ENCODE measurements around the gene DRD2. TPM values are rescaled to one million over a fixed set of nuclear protein-coding genes. Genes with fewer than 3 reads are reported as not detected.

Gene DRD2
- total and polyA plus RNA-seq, 7 donors, result 0.03 to 0.24 (median 0.14) TPM; not detected in 1

DNA sequence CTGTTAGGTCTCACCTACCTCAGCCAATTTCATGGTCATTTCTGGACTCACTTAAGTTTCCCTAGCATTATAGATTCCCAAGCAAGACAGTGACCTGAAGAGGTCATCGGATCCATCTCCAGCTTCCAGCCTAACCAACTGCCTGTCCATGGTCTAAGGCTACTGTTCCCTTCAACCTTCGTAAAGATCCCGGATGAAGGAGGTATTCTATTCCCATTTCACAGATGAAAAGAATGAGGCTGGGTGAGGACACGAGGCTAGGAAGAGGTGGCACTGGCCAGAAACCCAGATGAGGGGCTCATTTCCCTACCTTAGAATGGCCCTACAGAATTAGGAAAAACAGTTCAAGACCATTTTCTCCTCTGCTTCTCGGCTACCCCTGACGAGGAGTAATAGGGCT lies 31.3 kb upstream of the DRD2 start:
- no peak for ATAC-seq
- intact Hi-C loops (cut with DNase I), result no loop called here
- H3K27ac ChIP-seq, result no peak overlapping the region
- no peak for DNase-seq
- no peaks in the 10 kb centered on the region for H3K27me3 ChIP-seq (ENCODE audit: insufficient read depth in 3 of 3, low read length in 2 of 3)
- H3K9me3 ChIP-seq, result no peaks in the 10 kb centered on the region
- H3K4me1 ChIP-seq, result no peaks in the 10 kb centered on the region
- no peaks in the 10 kb centered on the region for H3K36me3 ChIP-seq (ENCODE audit: insufficient read depth in 1 of 2, low read depth in 1 of 2)
- H3K4me3 ChIP-seq, result no peak overlapping the region
- WGBS, 3 donors, result 75 to 80% (median 76%) methylated on average over 6 of the region's 6 CpGs
- TF ChIP-seq, protein P1, sequence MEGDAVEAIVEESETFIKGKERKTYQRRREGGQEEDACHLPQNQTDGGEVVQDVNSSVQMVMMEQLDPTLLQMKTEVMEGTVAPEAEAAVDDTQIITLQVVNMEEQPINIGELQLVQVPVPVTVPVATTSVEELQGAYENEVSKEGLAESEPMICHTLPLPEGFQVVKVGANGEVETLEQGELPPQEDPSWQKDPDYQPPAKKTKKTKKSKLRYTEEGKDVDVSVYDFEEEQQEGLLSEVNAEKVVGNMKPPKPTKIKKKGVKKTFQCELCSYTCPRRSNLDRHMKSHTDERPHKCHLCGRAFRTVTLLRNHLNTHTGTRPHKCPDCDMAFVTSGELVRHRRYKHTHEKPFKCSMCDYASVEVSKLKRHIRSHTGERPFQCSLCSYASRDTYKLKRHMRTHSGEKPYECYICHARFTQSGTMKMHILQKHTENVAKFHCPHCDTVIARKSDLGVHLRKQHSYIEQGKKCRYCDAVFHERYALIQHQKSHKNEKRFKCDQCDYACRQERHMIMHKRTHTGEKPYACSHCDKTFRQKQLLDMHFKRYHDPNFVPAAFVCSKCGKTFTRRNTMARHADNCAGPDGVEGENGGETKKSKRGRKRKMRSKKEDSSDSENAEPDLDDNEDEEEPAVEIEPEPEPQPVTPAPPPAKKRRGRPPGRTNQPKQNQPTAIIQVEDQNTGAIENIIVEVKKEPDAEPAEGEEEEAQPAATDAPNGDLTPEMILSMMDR (IDR thresholded peaks at IDR 0.05), result no peak

DNA sequence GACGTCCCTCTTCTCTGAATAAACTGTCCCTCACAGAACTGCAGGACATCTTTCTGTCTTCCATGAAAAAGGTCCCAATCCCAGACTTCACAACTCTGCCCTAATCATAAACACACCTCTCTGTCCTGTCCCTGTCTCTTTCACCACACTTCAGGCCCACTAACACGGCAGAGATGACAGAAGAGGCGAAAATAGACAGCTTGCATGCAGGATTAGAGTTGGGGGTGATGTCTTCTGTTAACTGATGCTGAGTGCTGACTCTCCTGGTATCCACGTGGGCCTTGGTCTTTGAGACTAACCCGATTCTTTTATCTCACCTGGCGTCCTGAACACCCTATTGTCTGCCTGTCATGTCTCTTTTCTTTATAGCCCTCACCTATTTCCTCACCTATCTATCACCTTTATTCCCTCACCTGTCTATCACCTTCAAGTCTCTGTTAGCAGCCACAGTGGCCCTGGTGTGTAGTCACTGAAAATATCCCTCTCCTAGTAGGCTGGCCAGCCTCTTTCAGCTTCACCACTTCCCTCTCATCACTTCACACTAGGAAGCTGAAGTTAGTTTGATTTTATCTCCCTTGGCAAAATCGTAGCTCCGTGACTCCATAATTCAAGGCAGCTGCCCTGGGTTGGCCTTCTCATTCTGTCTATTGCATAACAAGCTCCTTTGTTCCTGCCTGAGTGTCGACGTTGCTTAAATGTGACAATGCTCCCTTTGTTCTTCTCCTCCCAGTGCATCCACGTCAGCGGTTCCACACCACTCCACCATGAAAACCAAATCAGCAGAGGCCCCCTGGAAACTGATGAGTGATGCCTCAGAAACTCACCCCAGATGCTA lies 30.6 kb upstream of the DRD2 start:
- Histone ChIP-seq H3K9me3 (no peaks in the 10 kb centered on the region), H3K27ac (no peak overlapping the region), H3K4me3 (no peak overlapping the region), H3K27me3 (ENCODE audit: insufficient read depth in 3 of 3, low read length in 2 of 3) (no peaks in the 10 kb centered on the region), H3K4me1 (no peaks in the 10 kb centered on the region), H3K36me3 (ENCODE audit: insufficient read depth in 1 of 2, low read depth in 1 of 2) (no peaks in the 10 kb centered on the region)
- WGBS, 3 donors, result 33 to 38% (median 35%) methylated on average over 12 of the region's 12 CpGs
- no peak for DNase-seq
- intact Hi-C loops (cut with DNase I), result no loop called here
- peak in 1 of 4 donors; percentile 21 for ATAC-seq
- TF ChIP-seq, protein P1 (IDR thresholded peaks at IDR 0.05), result no peak

DNA sequence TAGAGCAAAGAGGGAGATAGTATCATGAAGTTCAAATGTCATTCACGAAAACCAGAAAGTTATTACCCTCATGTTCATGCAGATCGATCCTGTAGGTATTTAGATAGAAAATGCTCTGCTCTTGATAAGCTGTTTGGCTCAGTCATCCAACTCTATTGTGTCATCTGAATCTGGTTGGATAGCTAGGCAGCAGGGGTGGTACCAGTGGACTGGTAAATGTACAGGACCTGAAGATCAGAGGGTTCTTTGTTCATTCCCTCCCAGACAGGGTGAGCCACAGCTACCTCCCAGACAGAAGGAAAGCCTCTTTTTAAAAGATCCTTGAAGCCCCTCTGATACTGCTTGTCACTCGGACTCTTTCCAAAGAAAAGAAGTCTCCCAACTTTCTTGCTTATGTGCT lies 29.8 kb upstream of the DRD2 start:
- WGBS, 3 donors, result 73 to 76% (median 75%) methylated on average over 3 of the region's 3 CpGs
- Histone ChIP-seq H3K36me3 (ENCODE audit: insufficient read depth in 1 of 2, low read depth in 1 of 2) (no peaks in the 10 kb centered on the region), H3K4me3 (no peak overlapping the region), H3K27ac (no peak overlapping the region), H3K27me3 (ENCODE audit: insufficient read depth in 3 of 3, low read length in 2 of 3) (no peaks in the 10 kb centered on the region), H3K4me1 (no peaks in the 10 kb centered on the region), H3K9me3 (no peaks in the 10 kb centered on the region)
- TF ChIP-seq, protein P1 (IDR thresholded peaks at IDR 0.05), result no peak
- DNase-seq (no peak), ATAC-seq (no peak)
- intact Hi-C loops (cut with DNase I), result no loop called here

DNA sequence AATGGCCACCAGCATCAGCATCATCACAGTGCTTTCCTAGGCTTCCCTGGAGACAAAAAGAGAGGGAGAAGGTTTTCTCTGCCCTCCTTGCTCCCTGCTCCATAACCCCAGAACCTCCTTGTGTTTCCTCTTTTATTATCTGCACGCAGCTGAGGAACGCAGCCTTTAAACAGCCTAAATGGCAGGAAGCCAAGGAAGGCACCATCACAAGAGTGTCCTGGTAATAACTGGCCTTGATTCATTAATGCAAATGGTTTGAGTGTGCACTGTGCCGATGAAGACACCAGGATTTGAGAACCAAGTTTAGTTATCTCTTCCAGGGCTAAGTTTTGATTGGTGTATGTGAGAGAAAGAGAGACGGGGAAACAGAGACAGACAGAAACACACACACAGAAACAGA lies 29.4 kb upstream of the DRD2 start:
- DNase-seq, result no peak
- Histone ChIP-seq H3K4me1 (no peaks in the 10 kb centered on the region), H3K27me3 (ENCODE audit: insufficient read depth in 3 of 3, low read length in 2 of 3) (no peaks in the 10 kb centered on the region), H3K36me3 (ENCODE audit: insufficient read depth in 1 of 2, low read depth in 1 of 2) (no peaks in the 10 kb centered on the region), H3K9me3 (no peaks in the 10 kb centered on the region), H3K4me3 (no peak overlapping the region), H3K27ac (no peak overlapping the region)
- ATAC-seq, result no peak
- TF ChIP-seq, protein P1 (IDR thresholded peaks at IDR 0.05), result no peak
- 50 to 64% (median 52%) methylated on average over 4 of the region's 4 CpGs for WGBS, 3 donors
- intact Hi-C loops (cut with DNase I), result no loop called here

DNA sequence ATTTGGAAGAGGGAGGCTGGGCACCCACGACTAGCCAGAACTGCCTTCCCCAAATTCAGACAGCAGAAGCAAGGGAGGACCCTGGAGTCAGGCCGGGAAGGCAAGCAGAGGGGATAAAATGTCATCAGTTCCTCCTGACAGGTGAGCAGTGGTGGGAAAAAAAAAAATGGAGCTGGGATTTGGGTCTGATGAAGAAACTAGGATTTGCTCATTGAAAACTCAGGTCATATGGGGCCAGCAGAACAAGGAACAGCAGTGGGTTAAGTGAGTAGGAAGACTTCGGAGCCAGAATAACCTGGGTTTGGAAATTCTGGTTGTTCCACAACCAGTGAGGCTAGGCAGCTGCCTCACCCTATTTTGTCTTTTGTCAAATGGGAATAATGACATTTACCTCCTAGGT lies 28.9 kb upstream of the DRD2 start:
- Histone ChIP-seq H3K36me3 (ENCODE audit: insufficient read depth in 1 of 2, low read depth in 1 of 2) (no peaks in the 10 kb centered on the region), H3K9me3 (no peaks in the 10 kb centered on the region), H3K4me3 (no peak overlapping the region), H3K27ac (no peak overlapping the region), H3K4me1 (no peaks in the 10 kb centered on the region), H3K27me3 (ENCODE audit: insufficient read depth in 3 of 3, low read length in 2 of 3) (no peaks in the 10 kb centered on the region)
- no peak for ATAC-seq
- TF ChIP-seq, protein P1 (IDR thresholded peaks at IDR 0.05), result no peak
- intact Hi-C loops (cut with DNase I), result no loop called here
- no peak for DNase-seq
- WGBS, 3 donors, result 74 to 79% (median 77%) methylated on average over 3 of the region's 3 CpGs
